HUES64 (cell line): ENCODE measurements around the gene PPP1R27. TPM values are rescaled to one million over a fixed set of nuclear protein-coding genes. Genes with fewer than 3 reads are reported as not detected.

Experiments used
- H3K27ac ChIP-seq: 2 replicates; pipeline ENCODE4 v1.7.0; 2013; ENCODE audit warnings: low read depth, low read length, inconsistent platforms
- H3K27me3 ChIP-seq: 2 replicates; pipeline ENCODE4 v1.6.1; 2013; ENCODE audit warnings: mild to moderate bottlenecking, low read length; ENCODE audit not compliant: insufficient read depth
- H3K36me3 ChIP-seq: 2 replicates; pipeline ENCODE4 v1.6.1; 2013; ENCODE audit warnings: mild to moderate bottlenecking, low read length; ENCODE audit not compliant: insufficient read depth
- H3K4me1 ChIP-seq: 2 replicates; pipeline ENCODE4 v1.6.1; 2013; ENCODE audit warnings: mild to moderate bottlenecking, low read length, moderate library complexity; ENCODE audit not compliant: insufficient read depth
- H3K4me3 ChIP-seq: 2 replicates; pipeline ENCODE4 v1.5.1; 2013; ENCODE audit warnings: mild to moderate bottlenecking, low read length, moderate library complexity
- H3K9ac ChIP-seq: 2 replicates; pipeline ENCODE4 v1.6.1; 2013; ENCODE audit warnings: mild to moderate bottlenecking, low read depth, low read length
- H3K9me3 ChIP-seq: 2 replicates; pipeline ENCODE4 v1.6.1; 2013; ENCODE audit warnings: low read depth, low read length; ENCODE audit not compliant: insufficient read depth
- WGBS: fragments of 150-250, 120-280 bp; methylation state at CpG from one replicate; pipeline ENCODE4 v1.1.7; 2013; ENCODE audit warnings: missing lambda C conversion rate; 5-methylcytosine and 5-hydroxymethylcytosine counted together
- polyA plus RNA-seq, 2 experiments: library from polyadenylated mRNA; stranded (reverse); fragments of 50-300 nt; gene quantifications; one replicate each; pipeline ENCODE4 v1.2.3, GENCODE V29; 2013

PPP1R27 gene
- polyA plus RNA-seq (2013, experiment 1 of 2): not detected
- not detected for polyA plus RNA-seq (2013, experiment 2 of 2)

- H3K27ac ChIP-seq: no peak within 1 kb of the TSS
- H3K4me3 ChIP-seq: peak within 1 kb of the TSS; percentile 97
- H3K27me3 ChIP-seq: no peaks in the 10 kb centered on the region
- H3K9ac ChIP-seq: peak within 1 kb of the TSS; percentile 99
- WGBS: 94% methylated on average over 26 of the region's 26 CpGs
- no peaks in the 10 kb centered on the region for H3K9me3 ChIP-seq
- H3K4me1 ChIP-seq: no peaks in the 10 kb centered on the region; the same call in 1 of the 2 replicates
- H3K36me3 ChIP-seq: no peaks in the 10 kb centered on the region
Observed at GRCh38 chr17:81834831-81835267, at the start of gene PPP1R27. Gene PPP1R27, minus strand, starts transcription at chr17:81835050. Its CDS starts 97 bp downstream, at chr17:81834953.

GRCh38 chr17:81884520-81884919, 49.7 kb upstream of the PPP1R27 start:
- H3K9me3 ChIP-seq: no peaks in the 10 kb centered on the region
- 93% methylated on average over 11 of the region's 11 CpGs for WGBS
- H3K4me1 ChIP-seq: no peaks in the 10 kb centered on the region
- no peak overlapping the region for H3K4me3 ChIP-seq
- no peak overlapping the region for H3K9ac ChIP-seq
- H3K36me3 ChIP-seq: peaks cover 88% of the 10 kb centered on the region
- H3K27me3 ChIP-seq: no peaks in the 10 kb centered on the region
- H3K27ac ChIP-seq: no peak overlapping the region

- 95% methylated on average over 5 of the region's 5 CpGs for WGBS
Observed at GRCh38 chr17:81879121-81879520, 44.3 kb upstream of the PPP1R27 start.

GRCh38 chr17:81878294-81878693, 43.4 kb upstream of the PPP1R27 start:
- 98% methylated on average over 3 of the region's 3 CpGs for WGBS
- H3K36me3 ChIP-seq: peaks cover 50% of the 10 kb centered on the region
- H3K4me3 ChIP-seq: no peak overlapping the region
- no peaks in the 10 kb centered on the region for H3K9me3 ChIP-seq
- no peak overlapping the region for H3K27ac ChIP-seq
- no peaks in the 10 kb centered on the region for H3K27me3 ChIP-seq
- H3K9ac ChIP-seq: no peak overlapping the region
- no peaks in the 10 kb centered on the region for H3K4me1 ChIP-seq

More at GRCh38 chr17:81879121-81879520, 44.3 kb upstream of the PPP1R27 start:
- no peak overlapping the region for H3K9ac ChIP-seq
- H3K4me3 ChIP-seq: no peak overlapping the region
- no peaks in the 10 kb centered on the region for H3K9me3 ChIP-seq
- H3K4me1 ChIP-seq: no peaks in the 10 kb centered on the region
- H3K27ac ChIP-seq: no peak overlapping the region
- peaks cover 54% of the 10 kb centered on the region for H3K36me3 ChIP-seq
- no peaks in the 10 kb centered on the region for H3K27me3 ChIP-seq

GRCh38 chr17:81877569-81877968, 42.7 kb upstream of the PPP1R27 start:
- Histone ChIP-seq H3K4me1 (no peaks in the 10 kb centered on the region), H3K9me3 (no peaks in the 10 kb centered on the region), H3K27ac (no peak overlapping the region), H3K27me3 (no peaks in the 10 kb centered on the region), H3K9ac (no peak overlapping the region), H3K36me3 (peaks cover 45% of the 10 kb centered on the region), H3K4me3 (no peak overlapping the region)
- WGBS: 95% methylated on average over 5 of the region's 5 CpGs

GRCh38 chr17:81871387-81872230, 36.8 kb upstream of the PPP1R27 start:
- Histone ChIP-seq H3K9me3 (no peaks in the 10 kb centered on the region), H3K9ac (peak overlapping the region; percentile 95), H3K27ac (peak overlapping the region; percentile 94), H3K36me3 (peaks cover 12% of the 10 kb centered on the region), H3K27me3 (no peaks in the 10 kb centered on the region), H3K4me1 (peaks cover 25% of the 10 kb centered on the region), H3K4me3 (peak overlapping the region; percentile 82)
- WGBS: 4% methylated on average over 86 of the region's 86 CpGs

GRCh38 chr17:81870981-81871386, 36.1 kb upstream of the PPP1R27 start, which contains the start of gene ARHGDIA:
Gene ARHGDIA, minus strand, starts transcription at chr17:81871337. Its CDS starts 1,407 bp downstream, at chr17:81869930.
- Histone ChIP-seq H3K36me3 (peaks cover 17% of the 10 kb centered on the region), H3K27me3 (no peaks in the 10 kb centered on the region), H3K9me3 (no peaks in the 10 kb centered on the region), H3K4me1 (peaks cover 25% of the 10 kb centered on the region), H3K9ac (peak within 1 kb of the TSS; percentile 95), H3K4me3 (peak within 1 kb of the TSS; percentile 86), H3K27ac (peak within 1 kb of the TSS; percentile 94)
- under 1% methylated on average over 64 of the region's 64 CpGs for WGBS

- Histone ChIP-seq H3K4me1 (peaks cover 25% of the 10 kb centered on the region), H3K4me3 (peak overlapping the region; percentile 86), H3K36me3 (peaks cover 23% of the 10 kb centered on the region), H3K9ac (peak overlapping the region; percentile 86), H3K9me3 (no peaks in the 10 kb centered on the region), H3K27ac (peak overlapping the region; percentile 79; the same call in 1 of the 2 replicates), H3K27me3 (no peaks in the 10 kb centered on the region)
- 2% methylated on average over 64 of the region's 65 CpGs for WGBS
Observed at GRCh38 chr17:81870131-81870980, 35.5 kb upstream of the PPP1R27 start.

GRCh38 chr17:81869221-81870130, 34.6 kb upstream of the PPP1R27 start:
- Histone ChIP-seq H3K9ac (peak overlapping the region; percentile 86), H3K9me3 (no peaks in the 10 kb centered on the region), H3K36me3 (peaks cover 30% of the 10 kb centered on the region), H3K27me3 (no peaks in the 10 kb centered on the region), H3K4me3 (peak overlapping the region; percentile 86), H3K27ac (peak overlapping the region; percentile 82), H3K4me1 (peaks cover 25% of the 10 kb centered on the region)
- WGBS: 38% methylated on average over 52 of the region's 52 CpGs

GRCh38 chr17:81868674-81869220, 33.9 kb upstream of the PPP1R27 start:
- H3K27me3 ChIP-seq: no peaks in the 10 kb centered on the region
- H3K9ac ChIP-seq: no peak overlapping the region
- no peak overlapping the region for H3K4me3 ChIP-seq
- peak overlapping the region; percentile 82 for H3K27ac ChIP-seq
- WGBS: 68% methylated on average over 30 of the region's 30 CpGs
- H3K4me1 ChIP-seq: peaks cover 25% of the 10 kb centered on the region
- no peaks in the 10 kb centered on the region for H3K9me3 ChIP-seq
- peaks cover 36% of the 10 kb centered on the region for H3K36me3 ChIP-seq
